Uterus (tissue), 2 donors: ENCODE data around the gene GRID2.

Experiments used
- POLR2A ChIP-seq, 2 donors: fragments of 450-650 bp; IDR thresholded peaks; one replicate each; pipeline ENCODE4 v1.6.1; 2016; ENCODE audit warnings: antibody characterized with exemption in 2 of 2, mild to moderate bottlenecking in 1 of 2, moderate library complexity in 1 of 2
- TF ChIP-seq, protein P1 (sequence below), 4 experiments: fragments of 200-600 bp in 2 of 4; fragments of 450-650 bp in 2 of 4; sonication (generic) in 2 of 4; IDR thresholded peaks; one replicate each; pipeline ENCODE4 v1.5.1; 2016 to 2019; ENCODE audit warnings: antibody characterized with exemption in 4 of 4, mild to moderate bottlenecking in 2 of 4, moderate library complexity in 1 of 4

DNA sequence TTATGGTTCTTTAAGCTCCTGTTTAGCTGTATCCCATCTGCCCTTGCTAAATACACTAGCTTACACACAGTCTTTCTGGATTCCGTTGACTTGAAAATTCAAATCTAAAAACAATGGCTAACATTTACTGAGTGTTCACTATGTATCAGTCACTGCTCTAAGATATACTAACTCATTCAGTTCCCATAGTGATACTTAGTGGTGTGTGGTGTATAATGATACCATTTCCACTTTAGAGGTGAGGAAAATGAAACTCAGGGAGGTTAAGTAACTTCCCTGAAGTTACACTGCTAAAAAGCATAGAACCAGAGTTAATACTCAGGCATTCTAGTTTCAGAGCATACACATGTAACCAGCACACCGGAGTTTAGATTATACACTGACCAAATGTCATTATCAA lies 762.0 kb downstream of the GRID2 start:
- TF ChIP-seq, protein P1, sequence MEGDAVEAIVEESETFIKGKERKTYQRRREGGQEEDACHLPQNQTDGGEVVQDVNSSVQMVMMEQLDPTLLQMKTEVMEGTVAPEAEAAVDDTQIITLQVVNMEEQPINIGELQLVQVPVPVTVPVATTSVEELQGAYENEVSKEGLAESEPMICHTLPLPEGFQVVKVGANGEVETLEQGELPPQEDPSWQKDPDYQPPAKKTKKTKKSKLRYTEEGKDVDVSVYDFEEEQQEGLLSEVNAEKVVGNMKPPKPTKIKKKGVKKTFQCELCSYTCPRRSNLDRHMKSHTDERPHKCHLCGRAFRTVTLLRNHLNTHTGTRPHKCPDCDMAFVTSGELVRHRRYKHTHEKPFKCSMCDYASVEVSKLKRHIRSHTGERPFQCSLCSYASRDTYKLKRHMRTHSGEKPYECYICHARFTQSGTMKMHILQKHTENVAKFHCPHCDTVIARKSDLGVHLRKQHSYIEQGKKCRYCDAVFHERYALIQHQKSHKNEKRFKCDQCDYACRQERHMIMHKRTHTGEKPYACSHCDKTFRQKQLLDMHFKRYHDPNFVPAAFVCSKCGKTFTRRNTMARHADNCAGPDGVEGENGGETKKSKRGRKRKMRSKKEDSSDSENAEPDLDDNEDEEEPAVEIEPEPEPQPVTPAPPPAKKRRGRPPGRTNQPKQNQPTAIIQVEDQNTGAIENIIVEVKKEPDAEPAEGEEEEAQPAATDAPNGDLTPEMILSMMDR (IDR thresholded peaks at IDR 0.05), result no peak
- TF ChIP-seq POLR2A (IDR thresholded peaks at IDR 0.05), result no peak
